NCI-H748 treated with DMSO at 0.1 percent for 48 hours (cell line): ENCODE data around the gene C12orf56.

Experiments used
- DNase-seq: peaks from one replicate; lab custom pipeline; 2025; lab: John Stamatoyannopoulos, UW

Gene C12orf56

GRCh38 chr12:64390275-64390851 is at the start of gene C12orf56:
C12orf56 (minus strand) TSS chr12:64390758; CDS start chr12:64390565, 193 bp downstream.
- DNase-seq: no peak

DNA sequence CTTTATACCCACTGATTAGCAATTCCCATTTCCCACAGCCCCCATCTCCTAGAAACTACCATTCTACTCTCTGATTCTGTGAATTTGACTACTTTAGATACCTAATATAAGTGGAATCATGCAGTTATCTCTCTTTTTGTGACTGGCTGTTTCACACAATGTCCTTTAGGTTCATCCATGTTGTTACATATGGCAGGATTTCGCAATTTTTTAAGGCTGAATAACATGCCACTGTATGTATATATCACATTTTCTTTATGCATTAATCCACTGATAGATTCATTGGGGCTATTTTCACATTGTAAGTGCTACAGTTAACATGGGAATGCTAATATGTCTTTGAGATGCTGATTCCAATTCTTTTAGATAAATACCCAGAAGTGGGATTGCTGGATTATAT is 49.5 kb upstream of the C12orf56 start:
- DNase-seq: no peak

- DNase-seq: no peak
Observed at GRCh38 chr12:64433915-64434314, 43.4 kb upstream of the C12orf56 start.

DNA sequence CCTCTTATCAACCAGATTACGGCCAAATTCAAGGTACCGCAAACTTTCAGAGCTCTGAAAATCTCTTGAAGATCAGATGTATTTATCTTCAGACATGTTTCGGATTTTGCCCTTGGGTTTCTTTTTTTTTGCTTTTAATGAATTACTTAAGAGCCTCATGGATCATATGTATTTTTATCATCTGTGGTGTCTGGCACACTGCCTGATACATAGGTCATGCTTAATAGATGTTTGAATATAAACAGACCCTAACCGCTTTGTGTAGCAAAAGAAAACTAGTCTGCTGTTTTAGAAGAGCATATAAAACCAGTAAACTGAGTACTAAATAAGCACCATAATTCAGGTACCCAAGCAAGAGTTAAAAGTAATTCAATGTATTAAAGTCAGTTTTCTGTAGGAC is 41.2 kb upstream of the C12orf56 start:
- DNase-seq: no peak

GRCh38 chr12:64430886-64431285 is 40.3 kb upstream of the C12orf56 start:
- no peak for DNase-seq

GRCh38 chr12:64428956-64429355 is 38.4 kb upstream of the C12orf56 start:
- DNase-seq: no peak

DNA sequence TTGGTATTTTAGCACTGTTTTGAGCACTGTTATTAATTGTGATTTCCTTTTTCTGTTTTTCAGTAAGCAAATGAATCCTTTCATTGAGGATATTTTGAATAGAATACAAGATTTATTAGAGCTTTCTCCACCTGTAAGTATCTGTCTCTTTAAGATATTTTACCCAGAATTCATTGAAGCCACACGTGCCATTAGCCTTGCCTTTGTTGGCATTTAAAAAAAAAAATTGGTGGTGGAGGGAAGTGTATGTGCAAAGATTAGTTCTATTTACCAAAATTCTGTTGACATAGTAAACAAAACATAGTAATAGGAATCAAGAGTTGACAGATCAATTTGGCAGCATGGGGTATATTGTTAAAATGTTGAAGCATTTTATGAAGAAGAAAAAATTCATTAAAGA is 37.4 kb upstream of the C12orf56 start:
- DNase-seq: no peak

DNA sequence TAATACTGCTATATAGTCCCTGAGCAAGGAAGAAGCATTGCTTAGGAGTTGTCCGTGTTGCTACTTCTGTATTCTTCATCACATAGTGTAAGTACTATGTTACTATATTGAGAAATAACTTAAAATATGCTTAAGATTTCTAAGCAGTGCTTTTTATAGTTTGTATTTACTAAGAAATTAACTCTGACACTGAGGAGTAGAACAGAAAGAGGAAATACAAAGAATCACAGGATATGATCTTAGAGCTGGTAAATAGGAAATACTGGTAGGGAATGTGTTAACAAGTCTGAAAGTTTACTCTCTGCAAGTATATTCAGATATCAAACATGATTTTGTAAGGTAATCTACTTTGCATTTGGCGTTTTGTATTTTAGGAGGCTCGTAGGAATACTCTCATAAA is 29.1 kb upstream of the C12orf56 start:
- DNase-seq: no peak

- no peak for DNase-seq
Observed at GRCh38 chr12:64418209-64418608, 27.7 kb upstream of the C12orf56 start.

DNA sequence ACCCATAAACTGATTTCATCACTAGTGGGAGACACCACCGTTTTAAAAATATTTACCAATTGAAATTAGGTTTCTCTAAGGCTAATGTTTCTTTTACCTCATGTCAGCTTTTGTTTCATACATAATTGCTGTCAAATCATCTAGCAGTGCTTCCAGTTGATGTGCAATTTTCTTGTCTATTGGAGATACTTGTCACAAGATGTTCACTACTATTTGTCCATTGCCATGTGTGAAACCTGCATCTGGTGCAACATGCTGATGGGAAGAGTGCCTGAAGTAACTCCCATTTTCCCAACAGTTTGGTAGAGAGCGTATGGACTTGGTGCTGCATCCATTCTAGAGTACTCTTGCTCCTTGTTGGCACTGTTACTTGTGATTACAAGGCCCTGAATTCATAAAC is 23.3 kb upstream of the C12orf56 start:
- no peak for DNase-seq

DNA sequence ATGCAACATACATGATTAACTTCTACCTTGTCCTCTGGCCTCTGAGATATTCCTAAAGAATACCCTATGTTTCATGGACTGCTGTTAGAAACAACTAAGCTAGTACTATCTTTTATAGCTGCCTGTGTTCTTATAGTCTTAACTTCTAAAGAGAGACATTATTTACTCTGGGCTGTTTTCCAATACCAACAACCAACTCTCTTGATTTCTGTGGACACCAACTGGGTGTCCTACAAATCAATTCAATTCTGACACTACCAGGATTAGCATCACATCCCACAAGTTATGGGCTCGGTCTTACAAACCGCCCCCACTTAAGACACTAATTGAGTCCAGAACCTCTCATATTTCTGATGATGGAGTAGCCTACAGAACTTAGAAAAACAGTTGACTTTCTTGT is 21.9 kb upstream of the C12orf56 start:
- DNase-seq: no peak

GRCh38 chr12:64411427-64411826 is 20.9 kb upstream of the C12orf56 start:
- no peak for DNase-seq

- no peak for DNase-seq
Observed at GRCh38 chr12:64407342-64408223, 17.0 kb upstream of the C12orf56 start.

- peak; percentile 4 for DNase-seq
Observed at GRCh38 chr12:64404470-64405256, 14.1 kb upstream of the C12orf56 start.

DNA sequence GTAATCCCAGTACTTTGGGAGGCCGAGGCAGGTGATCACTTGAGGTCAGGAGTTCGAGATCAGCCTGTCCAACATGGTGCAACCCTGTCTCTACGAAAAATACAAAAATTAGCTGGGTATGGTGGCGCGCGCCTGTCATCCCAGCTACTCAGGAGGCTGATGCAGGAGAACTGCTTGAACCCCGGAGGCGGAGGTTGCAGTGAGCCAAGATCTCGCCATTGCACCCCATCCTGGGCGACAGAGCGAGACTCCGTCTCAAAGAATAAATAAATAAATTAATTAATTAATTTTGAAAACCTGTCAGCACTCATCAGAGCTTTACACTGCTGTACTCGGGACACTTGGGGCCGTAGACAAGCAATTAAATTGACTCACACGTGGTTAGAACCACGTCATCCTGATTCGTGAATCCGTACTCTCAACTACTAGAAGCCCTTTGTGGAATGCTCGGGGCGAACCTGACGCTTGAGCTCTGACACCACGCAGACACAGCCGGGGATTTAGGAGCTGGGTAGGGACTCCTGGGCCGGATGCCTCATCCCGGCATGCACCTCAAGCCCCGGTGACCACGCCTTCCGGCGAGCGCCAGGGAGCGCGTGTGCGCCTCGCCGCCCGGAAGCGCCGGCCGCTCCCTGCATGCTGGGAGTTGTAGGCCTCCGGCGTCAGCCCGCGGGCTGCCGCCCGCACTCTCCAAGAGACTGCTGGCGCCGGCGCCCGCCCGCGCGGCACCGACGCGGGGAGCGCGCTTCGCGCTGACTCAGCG is 13.3 kb upstream of the C12orf56 start, which contains the start of gene XPOT:
TSS of gene XPOT (plus strand) at position 686 of the 763 bp plus-strand sequence. CDS start 5,644 bp downstream, outside the sequence.
- peak; percentile 91 for DNase-seq

- no peak for DNase-seq
Observed at GRCh38 chr12:64402181-64402580, 11.6 kb upstream of the C12orf56 start.

- DNase-seq: no peak
Observed at GRCh38 chr12:64400041-64400440, 9.5 kb upstream of the C12orf56 start.

- DNase-seq: no peak
Observed at GRCh38 chr12:64395739-64396138, 5.2 kb upstream of the C12orf56 start.

DNA sequence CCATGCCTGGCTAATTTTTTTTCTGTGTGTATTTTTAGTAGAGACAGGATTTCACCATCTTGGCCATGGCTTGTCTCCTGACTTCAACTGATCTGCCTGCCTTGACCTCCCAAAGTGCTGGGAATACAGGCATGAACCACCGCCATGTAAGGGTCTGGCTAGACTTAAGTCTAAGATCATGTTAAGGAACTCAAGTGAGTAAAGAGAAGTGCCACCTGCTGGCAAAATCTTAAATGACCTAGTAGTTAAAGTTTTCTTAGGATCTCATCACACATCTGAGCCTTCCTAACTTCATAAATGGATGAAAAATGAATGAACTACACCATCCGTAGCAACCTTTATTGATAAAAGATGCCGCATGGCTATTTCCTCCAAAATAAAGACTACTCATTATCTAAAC is 1.7 kb upstream of the C12orf56 start:
- no peak for DNase-seq

DNA sequence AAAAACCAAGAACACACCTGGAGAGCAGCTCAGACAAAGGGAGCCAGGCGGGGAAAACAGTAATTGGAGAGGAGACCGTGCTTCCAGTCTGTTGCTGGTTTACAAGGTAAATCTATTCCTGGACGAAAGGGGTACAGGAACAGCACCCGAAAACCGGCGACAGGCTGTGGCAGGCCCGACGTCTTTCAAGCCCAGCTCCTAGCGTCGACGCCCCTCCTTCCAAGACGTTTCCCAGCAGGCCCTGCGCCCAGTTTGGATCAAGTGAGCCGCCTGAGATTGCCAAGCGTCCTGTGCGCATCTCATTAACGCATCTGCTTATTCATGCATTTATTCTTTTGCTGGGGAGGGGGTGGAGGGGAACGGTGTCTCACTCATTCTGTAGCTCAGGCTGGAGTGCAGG is 1.4 kb downstream of the C12orf56 start:
- peak; percentile 60 for DNase-seq

DNA sequence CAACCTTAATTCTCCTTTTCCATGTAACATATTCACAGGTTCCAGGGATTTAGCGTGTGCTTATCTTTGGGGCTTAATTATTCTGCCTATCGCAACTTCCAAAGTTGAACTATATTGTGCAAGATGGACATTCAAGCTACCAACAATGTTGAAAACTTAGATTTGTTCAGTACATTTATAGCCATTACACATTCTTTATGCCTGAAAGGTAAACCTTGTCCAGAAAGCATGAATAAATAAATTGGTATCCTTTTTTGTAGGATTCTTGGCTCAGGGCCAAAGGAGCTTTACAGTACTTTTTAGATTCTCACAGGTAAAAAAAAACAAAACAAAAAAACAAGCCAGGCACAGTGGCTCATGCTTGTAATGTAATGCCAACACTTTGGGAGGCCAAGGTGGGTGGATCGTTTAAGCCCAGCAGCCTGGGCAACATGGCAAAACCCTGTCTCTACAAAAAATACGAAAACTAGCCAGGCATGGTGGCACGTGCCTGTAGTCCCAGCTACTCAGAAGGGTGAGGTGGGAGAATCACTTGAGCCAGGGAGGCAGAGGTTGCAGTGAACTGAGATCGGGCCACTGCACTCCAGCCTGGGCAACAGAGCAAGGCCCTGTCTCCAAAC is 3.3 kb downstream of the C12orf56 start:
- DNase-seq: no peak
